ENCODE results near the gene DHX29.

The DHX29 gene

GRCh38 chr5:55219770-55220169, 87.7 kb downstream of the DHX29 start:
- DNase-seq, result no peak

GRCh38 chr5:55218967-55219366, 88.5 kb downstream of the DHX29 start:
- in situ Hi-C loops (cut with MboI; ENCODE audit: low pct_unique_long_range_greater_than_20kb, low sequenced_read_pairs), result no loop called here

More at GRCh38 chr5:55219770-55220169, 87.7 kb downstream of the DHX29 start:
- in situ Hi-C loops (cut with MboI; ENCODE audit: low pct_unique_long_range_greater_than_20kb, low sequenced_read_pairs), result no loop called here

GRCh38 chr5:55211184-55211874, 96.2 kb downstream of the DHX29 start:
- DNase-seq, result no peak
- in situ Hi-C loops (cut with MboI; ENCODE audit: low pct_unique_long_range_greater_than_20kb, low sequenced_read_pairs), result no loop called here

More at GRCh38 chr5:55218967-55219366, 88.5 kb downstream of the DHX29 start:
- DNase-seq, result no peak
